Measurements from ENCODE around the gene PPFIA4. TPM values are rescaled to one million over a fixed set of nuclear protein-coding genes. Genes with fewer than 3 reads are reported as not detected.

The PPFIA4 gene
- total RNA-seq, 1 experiment from 2014 or later, result 21.1 TPM

- ChIA-PET POLR2A (no interaction called here), CTCF (interaction anchor here (1.3 to 14.4 kb wide), 6 partner anchors 12 to 56 kb away, joined by 4 to 121 read pairs (median 5); partner anchors contain the start of gene MYOG)
- DNase-seq (ENCODE audit: low spot score) (no peak), ATAC-seq (no peak)
- Mint-ChIP-seq H3K4me3 (no peak overlapping the region), H3K36me3 (peaks cover 27% of the 10 kb centered on the region), H3K9me3 (no peaks in the 10 kb centered on the region), H3K4me1 (peaks cover 3% of the 10 kb centered on the region; the same call in 1 of the 2 replicates), H3K27me3 (ENCODE audit: low read depth) (peaks cover 19% of the 10 kb centered on the region), H3K27ac (no peak overlapping the region)
- TF ChIP-seq CBFB (CRISPR knock-in tag; IDR thresholded peaks at IDR 0.05; ENCODE audit: low read depth) (no peak), MYBL2 (CRISPR knock-in tag; IDR thresholded peaks at IDR 0.05) (no peak), PRDM15 (CRISPR knock-in tag; IDR thresholded peaks at IDR 0.05) (no peak), MLX (CRISPR knock-in tag; IDR thresholded peaks at IDR 0.05) (no peak), ZBTB21 (CRISPR knock-in tag; IDR thresholded peaks at IDR 0.05; ENCODE audit: borderline replicate concordance) (no peak), KAT7 (CRISPR knock-in tag; IDR thresholded peaks at IDR 0.05; ENCODE audit: borderline replicate concordance) (no peak), IRF2 (CRISPR knock-in tag; IDR thresholded peaks at IDR 0.05; ENCODE audit: borderline replicate concordance, low read depth) (no peak), SP1 (CRISPR knock-in tag; conservative IDR thresholded peaks at IDR 0.05) (no peak)
These were observed 45.8 kb downstream of the PPFIA4 start for GRCh38 chr1:203072002-203072602.

GRCh38 chr1:203072911-203073310 is 46.6 kb downstream of the PPFIA4 start:
- DNase-seq (ENCODE audit: low spot score) (no peak), ATAC-seq (no peak)
- no peaks in the 10 kb centered on the region for H3K9me3 Mint-ChIP-seq
- peaks cover 19% of the 10 kb centered on the region for H3K27me3 Mint-ChIP-seq (ENCODE audit: low read depth)
- H3K4me1 Mint-ChIP-seq, result peaks cover 3% of the 10 kb centered on the region; the same call in 1 of the 2 replicates
- H3K36me3 Mint-ChIP-seq, result peaks cover 20% of the 10 kb centered on the region
- H3K27ac Mint-ChIP-seq, result no peak overlapping the region
- POLR2A ChIA-PET, result no interaction called here
- no peak overlapping the region for H3K4me3 Mint-ChIP-seq
- CTCF ChIA-PET, result interaction anchor here (1.0 to 14.4 kb wide), 3 partner anchors 11 to 33 kb away, joined by 7 to 121 read pairs (median 16); partner anchors contain the start of gene MYOG
- TF ChIP-seq PRRX2 (CRISPR knock-in tag; IDR thresholded peaks at IDR 0.05) (no peak), MLX (CRISPR knock-in tag; IDR thresholded peaks at IDR 0.05) (no peak), NFE2L1 (CRISPR knock-in tag; IDR thresholded peaks at IDR 0.05) (no peak), FOXP1 (CRISPR knock-in tag; IDR thresholded peaks at IDR 0.05; ENCODE audit: borderline replicate concordance) (no peak), FOXK1 (CRISPR knock-in tag; IDR thresholded peaks at IDR 0.05) (no peak), SMAD3 (CRISPR knock-in tag; IDR thresholded peaks at IDR 0.05; ENCODE audit: borderline replicate concordance) (no peak), ZBTB21 (CRISPR knock-in tag; IDR thresholded peaks at IDR 0.05; ENCODE audit: borderline replicate concordance) (no peak), GRHL2 (CRISPR knock-in tag; IDR thresholded peaks at IDR 0.05; ENCODE audit: insufficient replicate concordance, severe bottlenecking) (no peak), ERG (CRISPR knock-in tag; IDR thresholded peaks at IDR 0.05) (no peak), ZNF423 (CRISPR knock-in tag; IDR thresholded peaks at IDR 0.05) (no peak), NR2C2 (CRISPR knock-in tag; IDR thresholded peaks at IDR 0.05) (no peak), SP1 (CRISPR knock-in tag; conservative IDR thresholded peaks at IDR 0.05) (no peak), NR1H2 (CRISPR knock-in tag; IDR thresholded peaks at IDR 0.05) (no peak), CTCF (IDR thresholded peaks at IDR 0.05) (no peak), EMX1 (CRISPR knock-in tag; IDR thresholded peaks at IDR 0.05) (no peak)
- TF ChIP-seq, protein P1, sequence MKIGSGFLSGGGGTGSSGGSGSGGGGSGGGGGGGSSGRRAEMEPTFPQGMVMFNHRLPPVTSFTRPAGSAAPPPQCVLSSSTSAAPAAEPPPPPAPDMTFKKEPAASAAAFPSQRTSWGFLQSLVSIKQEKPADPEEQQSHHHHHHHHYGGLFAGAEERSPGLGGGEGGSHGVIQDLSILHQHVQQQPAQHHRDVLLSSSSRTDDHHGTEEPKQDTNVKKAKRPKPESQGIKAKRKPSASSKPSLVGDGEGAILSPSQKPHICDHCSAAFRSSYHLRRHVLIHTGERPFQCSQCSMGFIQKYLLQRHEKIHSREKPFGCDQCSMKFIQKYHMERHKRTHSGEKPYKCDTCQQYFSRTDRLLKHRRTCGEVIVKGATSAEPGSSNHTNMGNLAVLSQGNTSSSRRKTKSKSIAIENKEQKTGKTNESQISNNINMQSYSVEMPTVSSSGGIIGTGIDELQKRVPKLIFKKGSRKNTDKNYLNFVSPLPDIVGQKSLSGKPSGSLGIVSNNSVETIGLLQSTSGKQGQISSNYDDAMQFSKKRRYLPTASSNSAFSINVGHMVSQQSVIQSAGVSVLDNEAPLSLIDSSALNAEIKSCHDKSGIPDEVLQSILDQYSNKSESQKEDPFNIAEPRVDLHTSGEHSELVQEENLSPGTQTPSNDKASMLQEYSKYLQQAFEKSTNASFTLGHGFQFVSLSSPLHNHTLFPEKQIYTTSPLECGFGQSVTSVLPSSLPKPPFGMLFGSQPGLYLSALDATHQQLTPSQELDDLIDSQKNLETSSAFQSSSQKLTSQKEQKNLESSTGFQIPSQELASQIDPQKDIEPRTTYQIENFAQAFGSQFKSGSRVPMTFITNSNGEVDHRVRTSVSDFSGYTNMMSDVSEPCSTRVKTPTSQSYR (CRISPR knock-in tag; IDR thresholded peaks at IDR 0.05), result no peak
- TF ChIP-seq, protein P2, sequence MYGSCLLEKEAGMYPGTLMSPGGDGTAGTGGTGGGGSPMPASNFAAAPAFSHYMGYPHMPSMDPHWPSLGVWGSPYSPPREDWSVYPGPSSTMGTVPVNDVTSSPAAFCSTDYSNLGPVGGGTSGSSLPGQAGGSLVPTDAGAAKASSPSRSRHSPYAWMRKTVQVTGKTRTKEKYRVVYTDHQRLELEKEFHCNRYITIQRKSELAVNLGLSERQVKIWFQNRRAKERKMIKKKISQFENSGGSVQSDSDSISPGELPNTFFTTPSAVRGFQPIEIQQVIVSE (CRISPR knock-in tag; IDR thresholded peaks at IDR 0.05; ENCODE audit: borderline replicate concordance), result no peak
- TF ChIP-seq, protein P3, sequence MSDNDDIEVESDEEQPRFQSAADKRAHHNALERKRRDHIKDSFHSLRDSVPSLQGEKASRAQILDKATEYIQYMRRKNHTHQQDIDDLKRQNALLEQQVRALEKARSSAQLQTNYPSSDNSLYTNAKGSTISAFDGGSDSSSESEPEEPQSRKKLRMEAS (CRISPR knock-in tag; IDR thresholded peaks at IDR 0.05), result no peak
